ENCODE data around the gene CKAP5. TPM values are rescaled to one million over a fixed set of nuclear protein-coding genes. Genes with fewer than 3 reads are reported as not detected.

CKAP5 gene
- total RNA-seq, 1 experiment from 2014 or later, result 123 TPM

DNA sequence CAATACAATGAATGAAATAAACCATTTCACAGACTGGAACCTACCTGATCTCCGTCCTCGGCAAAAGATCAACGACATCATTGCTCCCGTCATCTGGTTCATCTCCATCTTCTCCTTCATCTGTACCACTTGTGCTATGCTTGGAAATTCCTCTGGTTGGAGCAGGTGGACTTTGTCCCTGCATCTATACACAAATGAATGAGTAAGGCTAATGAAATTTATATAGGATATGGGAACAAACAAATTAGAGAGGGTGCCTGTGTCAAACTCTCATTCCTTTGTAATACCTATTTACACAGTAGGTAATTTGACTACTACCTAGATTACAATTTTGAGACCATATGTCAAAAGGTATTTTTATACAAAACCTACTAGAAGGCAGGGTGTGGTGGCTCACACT, 67.7 kb downstream of the CKAP5 start:
- DNase-seq (ENCODE audit: low read depth in 1 of 2, low spot score in 2 of 2), result no peak
- Histone ChIP-seq H3K9me3 (replicated peaks) (no peaks in the 10 kb centered on the region), H3K36me3 (peaks cover 98% of the 10 kb centered on the region), H3K27ac (no peak overlapping the region), H3K4me1 (replicated peaks) (no peaks in the 10 kb centered on the region), H3K27me3 (replicated peaks) (no peaks in the 10 kb centered on the region), H3K4me3 (no peak overlapping the region)

DNA sequence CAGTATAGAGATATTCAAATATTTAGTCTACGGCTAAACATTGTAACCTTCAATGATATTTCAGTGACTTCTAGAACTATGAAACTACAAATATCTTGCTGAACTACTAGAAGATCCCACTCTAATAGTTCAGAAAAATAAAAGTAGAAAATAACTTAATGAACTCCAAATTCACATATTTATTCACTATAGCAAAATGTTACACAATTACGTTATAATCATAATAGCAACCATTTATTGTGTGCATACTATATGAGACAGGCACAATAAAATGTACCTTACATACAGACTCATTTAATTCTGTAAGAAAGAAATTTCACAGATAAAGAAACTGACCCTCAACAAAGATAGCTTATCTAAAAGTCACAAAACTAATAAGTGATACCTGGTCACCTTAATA, 69.2 kb downstream of the CKAP5 start:
- no peaks in the 10 kb centered on the region for H3K4me1 ChIP-seq (replicated peaks)
- H3K36me3 ChIP-seq, result peaks cover 98% of the 10 kb centered on the region
- no peaks in the 10 kb centered on the region for H3K9me3 ChIP-seq (replicated peaks)
- H3K27ac ChIP-seq, result no peak overlapping the region
- DNase-seq (ENCODE audit: low read depth in 1 of 2, low spot score in 2 of 2), result no peak
- no peak overlapping the region for H3K4me3 ChIP-seq
- no peaks in the 10 kb centered on the region for H3K27me3 ChIP-seq (replicated peaks)

DNA sequence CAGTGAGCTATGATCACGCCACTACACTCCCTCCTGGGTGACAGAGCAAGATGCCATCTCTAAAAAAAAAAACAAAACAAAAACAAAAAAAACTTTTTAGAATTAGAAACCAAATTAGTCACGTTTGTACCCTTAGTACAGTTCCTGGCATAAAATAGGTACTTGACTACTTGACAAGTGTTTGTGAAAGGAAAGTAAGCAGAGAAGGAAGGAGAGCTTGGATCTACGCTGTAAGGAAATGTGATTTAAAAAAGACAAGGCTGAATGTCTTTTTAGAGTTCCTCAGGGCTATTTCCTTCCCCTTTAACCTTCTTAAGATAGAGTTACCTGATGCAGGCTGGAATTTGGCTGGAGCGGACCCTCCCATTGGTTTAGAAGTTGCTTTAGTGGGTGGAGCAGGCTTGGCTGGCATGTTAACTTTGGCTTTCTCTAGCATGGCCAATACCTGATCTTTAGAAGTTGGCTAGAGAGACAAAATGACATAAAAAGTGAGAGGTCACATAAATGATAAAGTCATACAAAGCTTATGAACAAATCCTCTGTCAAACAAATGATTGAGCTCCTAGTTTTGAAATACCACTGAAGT, 76.4 kb downstream of the CKAP5 start:
- H3K27ac ChIP-seq, result no peak overlapping the region
- peaks cover 96% of the 10 kb centered on the region for H3K36me3 ChIP-seq
- no peak for DNase-seq (ENCODE audit: low read depth in 1 of 2, low spot score in 2 of 2)
- H3K27me3 ChIP-seq (replicated peaks), result no peaks in the 10 kb centered on the region
- no peaks in the 10 kb centered on the region for H3K4me1 ChIP-seq (replicated peaks)
- no peaks in the 10 kb centered on the region for H3K9me3 ChIP-seq (replicated peaks)
- no peak overlapping the region for H3K4me3 ChIP-seq

DNA sequence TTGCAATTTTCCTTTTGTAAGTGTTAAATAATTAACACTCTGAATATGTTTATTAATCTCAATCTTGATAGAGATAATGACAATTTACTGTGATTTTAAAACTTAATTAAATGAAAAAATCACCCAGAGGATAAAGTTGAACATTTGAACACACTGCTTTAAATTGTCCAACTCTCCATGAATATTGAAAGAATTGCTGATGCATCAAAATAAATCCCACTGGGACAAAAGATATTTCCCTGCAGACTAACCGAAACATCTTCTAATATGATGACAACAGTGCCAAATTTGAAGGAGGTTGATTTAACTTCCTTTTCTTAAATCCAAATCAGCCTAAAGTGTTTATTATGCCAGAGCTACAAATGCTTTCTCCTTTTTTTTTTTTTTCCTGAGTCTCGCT, 79.4 kb downstream of the CKAP5 start:
- Histone ChIP-seq H3K27me3 (replicated peaks) (no peaks in the 10 kb centered on the region), H3K36me3 (peaks cover 95% of the 10 kb centered on the region)
- no peak for DNase-seq (ENCODE audit: low read depth in 1 of 2, low spot score in 2 of 2)

DNA sequence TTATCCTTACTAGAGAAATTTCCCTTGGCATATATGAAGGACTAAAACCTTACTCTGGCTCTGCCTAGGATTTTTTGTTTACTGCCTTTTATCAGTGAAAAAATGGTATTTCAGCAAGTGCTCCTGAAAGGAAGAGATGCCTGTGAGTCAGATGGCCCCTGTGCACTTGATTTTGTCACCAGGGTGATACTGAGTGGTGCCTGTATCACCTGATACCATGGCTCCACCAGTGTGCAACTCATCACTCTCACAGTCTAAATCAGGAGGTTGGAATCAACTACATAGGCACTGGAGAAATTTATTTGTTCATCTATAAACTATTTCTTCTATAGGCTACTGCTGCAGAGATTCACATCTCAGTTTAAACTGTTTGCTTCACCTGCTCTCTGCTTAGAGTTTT, 83.8 kb downstream of the CKAP5 start:
- no peak for DNase-seq (ENCODE audit: low read depth in 1 of 2, low spot score in 2 of 2)
- Histone ChIP-seq H3K27ac (no peak overlapping the region), H3K9me3 (replicated peaks) (no peaks in the 10 kb centered on the region), H3K4me1 (replicated peaks) (no peaks in the 10 kb centered on the region), H3K27me3 (replicated peaks) (no peaks in the 10 kb centered on the region), H3K4me3 (no peak overlapping the region), H3K36me3 (peaks cover 94% of the 10 kb centered on the region)

More for the DNA sequence above, 79.4 kb downstream of the CKAP5 start:
- Histone ChIP-seq H3K9me3 (replicated peaks) (no peaks in the 10 kb centered on the region), H3K27ac (no peak overlapping the region), H3K4me3 (no peak overlapping the region), H3K4me1 (replicated peaks) (no peaks in the 10 kb centered on the region)

DNA sequence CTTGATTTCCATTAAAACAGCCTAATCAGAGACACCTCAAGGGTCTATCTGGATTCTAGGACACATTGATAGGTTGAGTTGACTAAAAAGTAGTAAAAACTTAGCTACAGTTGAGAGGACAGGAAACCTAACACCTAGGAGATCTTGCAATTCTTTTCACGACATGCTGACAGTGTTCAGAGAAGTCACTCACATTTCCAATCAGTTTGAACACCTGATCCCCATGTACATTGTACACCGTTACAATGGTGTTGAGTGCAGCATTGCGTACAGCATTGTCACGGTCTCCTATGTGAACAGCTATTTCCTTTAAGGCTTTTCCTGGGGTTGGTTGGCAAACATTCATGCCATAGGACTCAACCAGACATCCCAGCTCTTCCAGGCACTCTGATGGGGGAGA, 84.3 kb downstream of the CKAP5 start:
- no peak for DNase-seq (ENCODE audit: low read depth in 1 of 2, low spot score in 2 of 2)
- peaks cover 94% of the 10 kb centered on the region for H3K36me3 ChIP-seq
- H3K4me3 ChIP-seq, result no peak overlapping the region
- no peaks in the 10 kb centered on the region for H3K9me3 ChIP-seq (replicated peaks)
- H3K4me1 ChIP-seq (replicated peaks), result no peaks in the 10 kb centered on the region
- no peaks in the 10 kb centered on the region for H3K27me3 ChIP-seq (replicated peaks)
- no peak overlapping the region for H3K27ac ChIP-seq

DNA sequence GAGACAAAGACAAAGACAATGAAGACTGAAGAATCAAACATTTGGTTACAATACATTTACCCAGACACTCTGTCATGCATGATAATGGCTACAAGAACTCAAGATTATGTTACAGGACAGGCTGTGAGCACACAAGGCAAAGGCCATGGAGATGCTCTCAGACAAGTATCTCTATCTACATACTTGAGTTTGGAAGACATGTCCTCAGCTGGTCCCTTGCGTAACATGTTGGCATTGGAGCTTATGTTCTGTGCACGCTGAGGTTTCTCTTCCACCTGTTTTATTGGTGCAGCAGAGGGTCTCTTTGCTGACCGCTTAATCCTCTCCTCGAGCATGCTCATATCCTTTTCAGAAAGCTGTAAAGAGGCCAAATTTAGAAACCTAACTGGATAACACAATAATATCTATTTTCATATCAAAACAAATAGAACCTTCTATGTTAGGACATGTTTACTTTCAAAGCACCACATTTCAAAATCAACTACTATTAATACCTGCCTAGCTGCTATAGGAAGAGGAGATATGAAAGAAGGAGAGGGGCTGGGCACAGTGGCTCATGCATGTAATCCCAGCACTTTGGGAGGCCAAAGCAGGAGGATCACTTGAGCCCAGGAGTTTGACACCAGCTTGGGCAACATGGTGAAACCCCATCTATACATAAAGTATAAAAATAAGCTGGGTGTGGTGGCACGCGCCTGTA, 85.5 kb downstream of the CKAP5 start:
- Histone ChIP-seq H3K36me3 (peaks cover 94% of the 10 kb centered on the region), H3K27ac (no peak overlapping the region), H3K4me3 (no peak overlapping the region), H3K4me1 (replicated peaks) (peaks cover 4% of the 10 kb centered on the region), H3K9me3 (replicated peaks) (no peaks in the 10 kb centered on the region), H3K27me3 (replicated peaks) (no peaks in the 10 kb centered on the region)
- no peak for DNase-seq (ENCODE audit: low read depth in 1 of 2, low spot score in 2 of 2)

DNA sequence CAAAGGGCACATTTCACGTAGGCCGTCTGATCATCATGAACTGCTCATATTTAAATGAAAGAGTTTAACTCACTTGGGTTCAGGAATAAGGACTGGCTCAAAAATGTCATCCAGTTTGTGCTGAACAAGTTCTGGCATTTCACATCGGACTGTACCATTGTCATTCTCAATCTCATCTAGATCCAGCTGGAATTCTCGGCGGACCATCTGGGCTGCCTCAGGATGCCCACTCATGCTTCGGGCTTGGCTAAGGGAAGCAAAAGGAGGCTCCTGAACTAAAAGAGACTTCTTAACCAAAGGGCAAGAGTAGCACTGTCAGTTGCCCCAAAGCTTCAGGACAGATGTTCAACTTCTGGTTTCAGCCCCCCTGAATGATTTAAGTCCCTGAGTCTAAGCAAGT, 86.9 kb downstream of the CKAP5 start:
- Histone ChIP-seq H3K36me3 (peaks cover 98% of the 10 kb centered on the region), H3K4me1 (replicated peaks) (peaks cover 9% of the 10 kb centered on the region), H3K27me3 (replicated peaks) (no peaks in the 10 kb centered on the region), H3K27ac (no peak overlapping the region), H3K4me3 (no peak overlapping the region), H3K9me3 (replicated peaks) (no peaks in the 10 kb centered on the region)
- DNase-seq (ENCODE audit: low read depth in 1 of 2, low spot score in 2 of 2), result no peak

DNA sequence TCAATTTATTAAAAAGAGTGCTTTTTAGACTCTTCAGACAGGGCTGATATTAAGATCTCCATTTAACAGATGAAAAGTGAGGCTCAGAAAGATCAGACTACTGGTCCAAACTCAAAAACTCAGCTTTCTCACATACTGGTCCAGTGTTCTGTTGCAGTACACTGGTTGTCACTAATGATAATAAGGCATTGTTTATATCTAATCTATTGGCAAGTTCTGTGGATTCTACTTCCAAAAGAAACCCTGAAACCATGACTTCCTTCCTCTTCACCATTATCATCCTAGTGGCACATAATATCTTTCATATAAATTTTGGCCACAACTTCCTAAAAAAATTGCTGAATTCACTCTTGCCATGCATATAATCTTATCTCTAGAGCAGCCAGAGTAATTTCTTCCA, 90.1 kb downstream of the CKAP5 start:
- H3K4me3 ChIP-seq, result no peak overlapping the region
- H3K9me3 ChIP-seq (replicated peaks), result no peaks in the 10 kb centered on the region
- no peaks in the 10 kb centered on the region for H3K27me3 ChIP-seq (replicated peaks)
- no peak overlapping the region for H3K27ac ChIP-seq
- peaks cover 9% of the 10 kb centered on the region for H3K4me1 ChIP-seq (replicated peaks)
- peaks cover 94% of the 10 kb centered on the region for H3K36me3 ChIP-seq
- DNase-seq (ENCODE audit: low read depth in 1 of 2, low spot score in 2 of 2), result no peak

DNA sequence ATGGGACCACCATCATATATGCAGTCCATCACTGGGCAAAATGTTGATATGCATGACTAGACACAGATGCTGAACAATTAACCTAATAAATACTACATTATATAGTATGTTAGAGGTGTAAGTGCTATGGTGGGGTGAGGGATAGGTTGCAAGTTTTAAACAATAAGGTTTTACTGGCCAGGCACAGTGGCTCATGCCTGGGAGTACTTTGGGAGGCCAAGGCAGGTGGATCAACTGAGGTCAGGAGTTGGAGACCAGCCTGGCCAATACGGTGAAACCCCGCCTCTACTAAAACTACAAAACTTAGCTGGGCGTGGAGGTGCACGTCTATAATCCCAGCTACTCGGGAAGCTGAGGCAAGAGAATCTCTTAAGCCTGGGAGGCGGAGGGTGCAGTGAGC, 98.9 kb downstream of the CKAP5 start:
- Histone ChIP-seq H3K9me3 (replicated peaks) (no peaks in the 10 kb centered on the region), H3K4me1 (replicated peaks) (no peaks in the 10 kb centered on the region), H3K4me3 (no peak overlapping the region), H3K27ac (no peak overlapping the region), H3K27me3 (replicated peaks) (no peaks in the 10 kb centered on the region), H3K36me3 (peaks cover 97% of the 10 kb centered on the region)
- DNase-seq (ENCODE audit: low read depth in 1 of 2, low spot score in 2 of 2), result no peak

DNA sequence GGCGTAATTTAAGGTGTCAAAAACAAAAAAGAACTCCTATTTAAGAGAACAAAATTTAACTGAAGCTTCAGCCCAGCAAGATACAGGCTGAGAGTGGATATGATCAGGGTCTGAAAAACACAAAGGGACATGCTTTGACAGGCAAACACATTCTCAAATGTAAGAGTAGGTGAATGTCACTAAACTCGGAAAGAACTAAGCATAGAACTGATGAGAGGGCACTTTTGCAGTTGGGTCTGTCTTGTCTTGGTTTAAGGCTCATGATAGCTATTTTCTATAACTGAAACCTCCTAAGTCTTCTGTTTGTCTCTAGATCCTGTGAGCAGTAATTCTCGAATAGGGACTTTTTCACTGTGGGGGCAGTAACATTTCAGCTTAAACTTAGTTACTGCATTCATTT, 100.1 kb downstream of the CKAP5 start:
- Histone ChIP-seq H3K27me3 (replicated peaks) (no peaks in the 10 kb centered on the region), H3K4me3 (no peak overlapping the region), H3K27ac (no peak overlapping the region), H3K9me3 (replicated peaks) (no peaks in the 10 kb centered on the region), H3K36me3 (peaks cover 100% of the 10 kb centered on the region), H3K4me1 (replicated peaks) (no peaks in the 10 kb centered on the region)
- no peak for DNase-seq (ENCODE audit: low read depth in 1 of 2, low spot score in 2 of 2)

DNA sequence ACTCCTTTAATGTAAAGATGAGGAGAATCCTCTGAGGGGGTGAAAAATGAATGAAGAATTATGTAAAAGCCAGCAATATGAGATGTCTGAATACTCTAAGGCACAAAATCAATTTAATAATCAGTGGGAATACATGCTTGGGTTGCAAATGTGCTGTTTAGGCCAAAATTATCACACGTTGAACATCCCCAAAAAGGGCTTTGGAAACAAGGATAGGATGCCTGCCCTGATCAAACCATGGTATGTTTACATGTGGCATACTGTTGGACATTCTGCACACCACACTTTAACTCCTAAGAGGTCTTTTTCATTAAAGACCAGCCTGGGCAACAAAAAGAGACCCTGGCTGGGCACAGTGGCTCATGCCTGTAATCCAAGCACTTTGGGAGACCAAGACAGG, 100.8 kb downstream of the CKAP5 start:
- DNase-seq (ENCODE audit: low read depth in 1 of 2, low spot score in 2 of 2), result no peak
- H3K27me3 ChIP-seq (replicated peaks), result no peaks in the 10 kb centered on the region
- no peaks in the 10 kb centered on the region for H3K9me3 ChIP-seq (replicated peaks)
- H3K27ac ChIP-seq, result no peak overlapping the region
- no peak overlapping the region for H3K4me3 ChIP-seq
- peaks cover 99% of the 10 kb centered on the region for H3K36me3 ChIP-seq
- H3K4me1 ChIP-seq (replicated peaks), result no peaks in the 10 kb centered on the region

DNA sequence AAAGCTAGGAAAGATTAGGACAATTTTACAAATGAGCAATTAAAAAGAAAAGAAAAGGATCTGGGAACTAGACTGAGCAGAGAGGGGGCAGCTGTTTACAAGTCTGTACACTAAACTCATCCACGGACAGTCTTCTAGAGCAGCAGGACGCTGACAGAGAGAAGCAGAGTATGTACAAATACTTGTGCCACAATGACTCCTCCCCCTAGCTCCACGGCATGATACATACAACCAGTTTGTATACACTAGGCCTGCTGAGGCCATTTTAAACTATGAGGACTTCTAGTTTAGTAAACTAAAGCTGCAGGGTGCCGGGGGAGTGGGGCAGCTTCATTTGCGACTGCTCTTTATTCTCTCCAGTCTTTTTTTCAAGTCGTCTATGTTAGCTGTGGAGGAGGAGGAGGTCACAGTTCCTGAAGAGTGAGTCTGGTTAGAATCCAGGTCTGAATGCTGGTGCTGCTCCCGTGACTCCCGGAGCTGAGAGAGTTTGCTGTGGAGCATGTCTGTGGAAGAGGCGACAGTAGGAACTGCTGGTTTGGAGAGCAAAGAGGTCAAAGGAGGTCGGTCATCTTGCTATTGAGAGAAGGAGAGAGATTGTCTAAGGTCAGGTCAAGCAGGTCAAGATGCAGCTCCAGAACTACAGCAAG, 102.3 kb downstream of the CKAP5 start:
- no peak overlapping the region for H3K4me3 ChIP-seq
- no peak overlapping the region for H3K27ac ChIP-seq
- no peak for DNase-seq (ENCODE audit: low read depth in 1 of 2, low spot score in 2 of 2)
- no peaks in the 10 kb centered on the region for H3K27me3 ChIP-seq (replicated peaks)
- H3K9me3 ChIP-seq (replicated peaks), result no peaks in the 10 kb centered on the region
- no peaks in the 10 kb centered on the region for H3K4me1 ChIP-seq (replicated peaks)
- H3K36me3 ChIP-seq, result peaks cover 85% of the 10 kb centered on the region

DNA sequence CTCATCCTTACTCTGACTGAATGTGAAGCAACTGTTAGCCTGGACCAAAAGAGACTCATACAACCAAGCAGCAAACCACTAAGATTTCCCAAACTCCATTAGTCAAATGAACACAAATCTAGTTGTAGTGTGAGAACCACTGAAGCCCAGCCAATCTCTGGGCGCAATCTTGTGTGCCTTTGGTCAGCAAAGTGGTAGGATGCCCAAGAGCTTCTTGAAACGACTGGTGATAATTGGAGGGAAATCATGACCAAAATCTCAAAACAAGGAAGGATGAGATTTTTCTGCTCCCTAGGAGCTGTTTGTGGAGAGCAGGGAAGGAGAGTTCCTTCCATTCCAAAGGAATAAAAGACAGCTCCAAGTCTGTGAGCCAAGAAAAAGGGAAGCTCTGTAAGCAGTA, 103.0 kb downstream of the CKAP5 start:
- H3K9me3 ChIP-seq (replicated peaks), result no peaks in the 10 kb centered on the region
- no peak for DNase-seq (ENCODE audit: low read depth in 1 of 2, low spot score in 2 of 2)
- no peaks in the 10 kb centered on the region for H3K4me1 ChIP-seq (replicated peaks)
- no peaks in the 10 kb centered on the region for H3K27me3 ChIP-seq (replicated peaks)
- no peak overlapping the region for H3K4me3 ChIP-seq
- H3K36me3 ChIP-seq, result peaks cover 77% of the 10 kb centered on the region
- no peak overlapping the region for H3K27ac ChIP-seq
